Mucosa of rectum (tissue), 2 donors: ENCODE measurements around the gene HIVEP3.

Experiments used
- H3K27ac ChIP-seq, 2 donors: one replicate each; pipeline ENCODE4 v1.7.0; 2013; ENCODE audit warnings: inconsistent platforms in 2 of 2, low read depth in 2 of 2, low read length in 2 of 2
- H3K27me3 ChIP-seq, 2 donors: one replicate each; pipeline ENCODE4 v1.7.0; 2013; ENCODE audit warnings: low read length in 2 of 2; ENCODE audit not compliant: control insufficient read depth in 2 of 2, insufficient read depth in 2 of 2
- H3K36me3 ChIP-seq, 2 donors: one replicate each; pipeline ENCODE4 v1.7.0; 2013; ENCODE audit warnings: low read length in 2 of 2; ENCODE audit not compliant: control insufficient read depth in 2 of 2, insufficient read depth in 2 of 2
- H3K4me1 ChIP-seq, 2 donors: one replicate each; pipeline ENCODE4 v1.7.0; 2013; ENCODE audit warnings: low read length in 2 of 2, mild to moderate bottlenecking in 1 of 2; ENCODE audit not compliant: control insufficient read depth in 2 of 2, insufficient read depth in 2 of 2
- H3K4me3 ChIP-seq, 2 donors: one replicate each; pipeline ENCODE4 v1.7.0; 2013; ENCODE audit warnings: low read length in 2 of 2
- H3K9ac ChIP-seq, 2 donors: one replicate each; pipeline ENCODE4 v1.7.0; 2013; ENCODE audit warnings: low read length in 2 of 2, low read depth in 1 of 2, mild to moderate bottlenecking in 1 of 2
- H3K9me3 ChIP-seq, 2 donors: one replicate each; pipeline ENCODE4 v1.7.0; 2013; ENCODE audit warnings: low read length in 2 of 2; ENCODE audit not compliant: control insufficient read depth in 2 of 2
- donor health status: healthy.
- donor health status: Normal muscosa, but diverticular disease.

HIVEP3 gene

DNA sequence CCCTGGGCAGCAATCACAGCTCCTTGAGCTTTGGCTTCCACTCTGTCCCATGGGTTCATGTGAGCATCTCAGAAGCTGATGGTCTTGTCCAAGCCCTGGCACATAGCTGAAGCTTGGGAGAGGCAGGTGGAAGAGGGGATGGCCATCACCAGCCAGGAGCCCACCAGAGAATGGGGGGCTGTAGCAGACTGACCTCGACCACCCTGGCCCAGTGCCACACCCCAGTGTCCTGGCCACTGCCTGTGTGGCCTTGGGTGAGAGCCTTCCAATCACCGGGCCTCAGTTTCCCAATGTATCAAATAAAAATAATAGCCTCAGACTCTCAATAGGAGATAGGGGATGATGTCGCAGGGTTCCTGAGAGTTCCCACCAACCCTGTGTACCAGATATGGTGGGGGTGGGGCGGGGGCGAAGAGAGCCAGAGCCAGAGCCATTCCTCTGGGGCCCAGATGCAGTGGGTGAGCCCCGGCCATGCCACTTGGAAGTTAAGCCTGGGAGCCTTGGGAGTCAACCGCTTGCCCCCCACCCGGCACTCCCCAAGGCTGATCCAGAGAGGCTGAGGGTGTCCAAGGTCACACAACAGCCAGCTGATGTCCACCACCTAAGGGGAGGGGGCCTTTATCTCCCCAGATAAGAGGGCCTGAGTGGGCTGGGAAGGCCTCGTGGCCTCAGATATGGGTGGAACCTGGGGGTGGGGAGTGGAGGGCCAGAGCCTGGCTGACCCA is 424.9 kb downstream of the HIVEP3 start:
- Histone ChIP-seq H3K9ac (no peak overlapping the region), H3K27ac (no peak overlapping the region), H3K27me3 (peaks cover 0 to 4% of the 10 kb centered on the region in 2 donors), H3K36me3 (no peaks in the 10 kb centered on the region), H3K9me3 (no peaks in the 10 kb centered on the region), H3K4me1 (peaks cover 8 to 19% of the 10 kb centered on the region in 2 donors), H3K4me3 (no peak overlapping the region)

DNA sequence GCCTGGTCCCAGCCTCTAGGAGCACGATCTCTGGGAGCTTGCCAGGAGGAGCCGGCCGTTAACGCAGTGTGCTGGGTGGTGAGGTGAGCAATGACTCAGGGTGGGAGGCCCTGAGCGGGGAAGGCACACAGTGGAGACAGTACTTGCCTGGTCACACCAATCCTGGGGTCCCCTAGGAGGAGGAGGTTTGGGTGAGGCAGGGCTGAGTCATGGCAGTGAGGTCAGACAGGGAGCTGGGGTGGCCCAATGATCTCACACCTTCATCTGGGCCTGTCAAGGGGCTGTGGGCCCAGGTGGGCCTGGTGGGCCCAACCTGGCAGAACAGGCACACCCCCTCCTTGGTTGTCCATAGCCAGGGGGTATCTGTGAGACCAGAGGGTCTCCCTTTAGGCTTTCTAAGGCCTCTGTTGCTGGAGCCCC is 425.6 kb downstream of the HIVEP3 start:
- no peaks in the 10 kb centered on the region for H3K36me3 ChIP-seq
- H3K4me3 ChIP-seq: no peak overlapping the region
- H3K9me3 ChIP-seq: no peaks in the 10 kb centered on the region
- H3K9ac ChIP-seq: no peak overlapping the region
- H3K27ac ChIP-seq: no peak overlapping the region
- H3K4me1 ChIP-seq: peaks cover 8 to 12% of the 10 kb centered on the region in 2 donors
- H3K27me3 ChIP-seq: peaks cover 0 to 4% of the 10 kb centered on the region in 2 donors

- Histone ChIP-seq H3K27me3 (peaks cover 0 to 4% of the 10 kb centered on the region in 2 donors), H3K27ac (no peak overlapping the region), H3K4me3 (no peak overlapping the region), H3K4me1 (peaks cover 8 to 11% of the 10 kb centered on the region in 2 donors), H3K36me3 (no peaks in the 10 kb centered on the region), H3K9ac (no peak overlapping the region), H3K9me3 (no peaks in the 10 kb centered on the region)
Measured at GRCh38 chr1:41492341-41492848, 426.3 kb downstream of the HIVEP3 start.

GRCh38 chr1:41490911-41491310 is 427.8 kb downstream of the HIVEP3 start:
- Histone ChIP-seq H3K4me3 (no peak overlapping the region), H3K9me3 (no peaks in the 10 kb centered on the region), H3K27ac (no peak overlapping the region), H3K36me3 (no peaks in the 10 kb centered on the region), H3K27me3 (peaks cover 0 to 3% of the 10 kb centered on the region in 2 donors), H3K9ac (no peak overlapping the region), H3K4me1 (peaks cover 0 to 9% of the 10 kb centered on the region in 2 donors)

DNA sequence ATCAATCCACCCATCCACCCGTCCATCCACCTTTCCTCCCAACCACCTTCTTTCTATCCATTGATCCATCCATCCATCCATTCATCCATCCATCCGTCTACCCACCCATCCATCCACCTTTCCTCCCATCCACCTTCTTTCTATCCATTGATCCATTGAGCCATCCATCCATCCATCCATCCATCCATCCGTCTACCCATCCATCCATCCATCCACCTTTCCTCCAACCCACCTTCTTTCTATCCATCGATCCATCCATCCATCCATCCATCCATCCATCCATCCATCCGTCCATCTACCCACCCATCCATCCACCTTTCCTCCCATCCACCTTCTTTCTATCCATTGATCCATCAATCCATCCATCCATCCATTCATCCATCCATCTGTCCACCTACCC is 429.2 kb downstream of the HIVEP3 start:
- Histone ChIP-seq H3K27me3 (no peaks in the 10 kb centered on the region), H3K36me3 (no peaks in the 10 kb centered on the region), H3K4me1 (peaks cover 5 to 16% of the 10 kb centered on the region in 2 donors), H3K27ac (no peak overlapping the region), H3K9me3 (no peaks in the 10 kb centered on the region), H3K4me3 (no peak overlapping the region), H3K9ac (no peak overlapping the region)

- H3K27ac ChIP-seq: no peak overlapping the region
- no peaks in the 10 kb centered on the region for H3K27me3 ChIP-seq
- H3K9me3 ChIP-seq: no peaks in the 10 kb centered on the region
- H3K4me3 ChIP-seq: no peak overlapping the region
- no peaks in the 10 kb centered on the region for H3K36me3 ChIP-seq
- no peak overlapping the region for H3K9ac ChIP-seq
- H3K4me1 ChIP-seq: peaks cover 13 to 27% of the 10 kb centered on the region in 2 donors
Measured at GRCh38 chr1:41488040-41488951, 430.4 kb downstream of the HIVEP3 start.

- H3K36me3 ChIP-seq: no peaks in the 10 kb centered on the region
- no peak overlapping the region for H3K27ac ChIP-seq
- no peak overlapping the region for H3K4me3 ChIP-seq
- H3K9ac ChIP-seq: no peak overlapping the region
- no peaks in the 10 kb centered on the region for H3K27me3 ChIP-seq
- no peaks in the 10 kb centered on the region for H3K9me3 ChIP-seq
- peaks cover 21 to 37% of the 10 kb centered on the region in 2 donors for H3K4me1 ChIP-seq
Measured at GRCh38 chr1:41487126-41488039, 431.3 kb downstream of the HIVEP3 start.

- Histone ChIP-seq H3K9ac (no peak overlapping the region), H3K4me3 (no peak overlapping the region), H3K9me3 (no peaks in the 10 kb centered on the region), H3K4me1 (peaks cover 27 to 43% of the 10 kb centered on the region in 2 donors), H3K36me3 (no peaks in the 10 kb centered on the region), H3K27me3 (no peaks in the 10 kb centered on the region), H3K27ac (no peak overlapping the region)
Measured at GRCh38 chr1:41486371-41487125, 432.2 kb downstream of the HIVEP3 start.

DNA sequence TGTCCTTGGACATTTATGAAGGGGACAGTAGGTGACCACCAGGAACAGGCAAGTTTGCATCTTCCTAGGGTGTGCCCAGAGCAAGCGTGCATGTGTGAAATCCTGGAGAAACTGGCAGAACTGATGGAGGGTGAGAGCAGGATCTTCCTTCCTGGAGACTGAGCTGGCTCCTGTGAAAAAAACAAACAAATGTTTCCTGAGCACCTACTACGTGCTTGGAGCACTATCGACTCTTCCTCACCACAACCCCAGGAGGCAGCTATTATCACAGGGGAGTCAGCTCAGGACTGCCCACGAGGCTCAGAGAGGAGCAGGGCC is 432.7 kb downstream of the HIVEP3 start:
- H3K27ac ChIP-seq: no peak overlapping the region
- no peak overlapping the region for H3K4me3 ChIP-seq
- peaks cover 27 to 43% of the 10 kb centered on the region in 2 donors for H3K4me1 ChIP-seq
- no peaks in the 10 kb centered on the region for H3K27me3 ChIP-seq
- no peak overlapping the region for H3K9ac ChIP-seq
- H3K9me3 ChIP-seq: no peaks in the 10 kb centered on the region
- no peaks in the 10 kb centered on the region for H3K36me3 ChIP-seq
